MCF 10A (cell line): Measurements from ENCODE around the gene LRFN2. TPM values are rescaled to one million over a fixed set of nuclear protein-coding genes. Genes with fewer than 3 reads are reported as not detected.

Experiments
- BruUV-seq: library from RNA; stranded (reverse); fragments of 400-500 nt; replicated peaks from 2 replicates; lab custom pipeline; 2021; lab: Mats Ljungman, UMichigan
- CTCF ChIA-PET: fragments of 300-600 bp; sonication (Branson Sonifier 250); formaldehyde crosslinking; extraction: SDS; loops from one replicate; lab custom pipeline; 2021; ENCODE audit warnings: antibody characterized with exemption, inconsistent platforms; lab: Yijun Ruan, JAX
- POLR2A ChIA-PET: fragments of 300-600, 350-650 bp; sonication (Branson Sonifier 250); formaldehyde crosslinking; extraction: SDS; loops from one replicate; lab custom pipeline; 2020; ENCODE audit warnings: antibody characterized with exemption, inconsistent platforms; lab: Yijun Ruan, JAX
- DNase-seq: peaks from one replicate; pipeline ENCODE4 v3.0.0-alpha.2; 2018; ENCODE audit not compliant: unreplicated experiment
- H3K27ac Mint-ChIP-seq: one replicate; pipeline ENCODE4 v1.8.0; 2022; ENCODE audit warnings: mild to moderate bottlenecking, low read depth, mixed read lengths; ENCODE audit not compliant: unreplicated experiment
- H3K27me3 Mint-ChIP-seq: one replicate; pipeline ENCODE4 v1.8.0; 2022; ENCODE audit warnings: mixed read lengths; ENCODE audit not compliant: insufficient read depth, unreplicated experiment
- H3K36me3 Mint-ChIP-seq: one replicate; pipeline ENCODE4 v1.8.0; 2022; ENCODE audit warnings: mild to moderate bottlenecking, moderate library complexity, mixed read lengths; ENCODE audit not compliant: insufficient read depth, unreplicated experiment
- H3K4me1 Mint-ChIP-seq: one replicate; pipeline ENCODE4 v1.8.0; 2022; ENCODE audit warnings: mixed read lengths; ENCODE audit not compliant: insufficient read depth, unreplicated experiment
- H3K4me3 Mint-ChIP-seq: one replicate; pipeline ENCODE4 v1.8.0; 2022; ENCODE audit warnings: mild to moderate bottlenecking, moderate library complexity, mixed read lengths; ENCODE audit not compliant: unreplicated experiment
- H3K9me3 Mint-ChIP-seq: one replicate; pipeline ENCODE4 v1.8.0; 2022; ENCODE audit warnings: mixed read lengths; ENCODE audit not compliant: unreplicated experiment
- intact Hi-C: fragments of 100-400 bp; cut with micrococcal nuclease; formaldehyde crosslinking; loops from 2 replicates; pipeline ENCODE4 v1.14.1; 2022
- total RNA-seq: library from RNA; stranded (reverse); gene quantifications from 2 replicates; pipeline ENCODE4 v1.2.3, GENCODE V29; 2022
- TF ChIP-seq, protein P1 (sequence below): fragments of 200-600 bp; IDR thresholded peaks from one replicate; pipeline ENCODE4 v1.8.0; 2022; ENCODE audit warnings: antibody characterized with exemption, mild to moderate bottlenecking; ENCODE audit not compliant: unreplicated experiment

LRFN2 gene
- total RNA-seq, 1 experiment from 2014 or later, result not detected

DNA sequence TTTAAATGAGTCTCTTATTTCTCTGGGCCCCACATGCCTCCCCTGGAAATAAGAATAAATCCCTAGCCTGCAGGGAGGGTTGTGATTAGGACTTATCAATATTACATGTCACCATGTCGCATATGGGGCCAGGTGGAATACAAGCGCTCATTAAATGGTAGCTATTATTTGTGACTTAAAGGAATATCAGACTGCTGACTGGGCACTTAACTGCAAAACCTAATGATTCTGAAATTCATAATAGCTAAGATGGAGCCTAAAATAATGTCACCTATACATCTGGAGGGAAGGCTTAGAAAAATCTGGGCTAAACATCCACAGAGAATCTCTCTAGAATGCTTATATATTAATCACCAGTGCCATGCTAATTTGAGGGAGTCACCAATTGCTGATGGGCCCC is 106.5 kb downstream of the LRFN2 start:
- peaks cover 16% of the 10 kb centered on the region for H3K9me3 Mint-ChIP-seq
- no peak for DNase-seq
- no peak overlapping the region for H3K27ac Mint-ChIP-seq
- no peaks in the 10 kb centered on the region for H3K36me3 Mint-ChIP-seq
- H3K27me3 Mint-ChIP-seq, result no peaks in the 10 kb centered on the region
- no peaks in the 10 kb centered on the region for H3K4me1 Mint-ChIP-seq
- TF ChIP-seq, protein P1, sequence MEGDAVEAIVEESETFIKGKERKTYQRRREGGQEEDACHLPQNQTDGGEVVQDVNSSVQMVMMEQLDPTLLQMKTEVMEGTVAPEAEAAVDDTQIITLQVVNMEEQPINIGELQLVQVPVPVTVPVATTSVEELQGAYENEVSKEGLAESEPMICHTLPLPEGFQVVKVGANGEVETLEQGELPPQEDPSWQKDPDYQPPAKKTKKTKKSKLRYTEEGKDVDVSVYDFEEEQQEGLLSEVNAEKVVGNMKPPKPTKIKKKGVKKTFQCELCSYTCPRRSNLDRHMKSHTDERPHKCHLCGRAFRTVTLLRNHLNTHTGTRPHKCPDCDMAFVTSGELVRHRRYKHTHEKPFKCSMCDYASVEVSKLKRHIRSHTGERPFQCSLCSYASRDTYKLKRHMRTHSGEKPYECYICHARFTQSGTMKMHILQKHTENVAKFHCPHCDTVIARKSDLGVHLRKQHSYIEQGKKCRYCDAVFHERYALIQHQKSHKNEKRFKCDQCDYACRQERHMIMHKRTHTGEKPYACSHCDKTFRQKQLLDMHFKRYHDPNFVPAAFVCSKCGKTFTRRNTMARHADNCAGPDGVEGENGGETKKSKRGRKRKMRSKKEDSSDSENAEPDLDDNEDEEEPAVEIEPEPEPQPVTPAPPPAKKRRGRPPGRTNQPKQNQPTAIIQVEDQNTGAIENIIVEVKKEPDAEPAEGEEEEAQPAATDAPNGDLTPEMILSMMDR, result no peak
- BruUV-seq, result no TSS peak
- intact Hi-C loops, result no loop called here
- CTCF ChIA-PET, result interaction anchor here (0.7 kb wide), 1 partner anchor 95 kb away, joined by 7 read pairs; no protein-coding TSS in a partner anchor
- POLR2A ChIA-PET, result no interaction called here
- H3K4me3 Mint-ChIP-seq, result no peak overlapping the region

GRCh38 chr6:40479706-40480105 is 107.5 kb downstream of the LRFN2 start:
- POLR2A ChIA-PET, result no interaction called here
- H3K27me3 Mint-ChIP-seq, result no peaks in the 10 kb centered on the region
- H3K36me3 Mint-ChIP-seq, result no peaks in the 10 kb centered on the region
- intact Hi-C loops, result no loop called here
- peaks cover 23% of the 10 kb centered on the region for H3K9me3 Mint-ChIP-seq
- no peak for DNase-seq
- TF ChIP-seq, protein P1, result no peak
- H3K4me1 Mint-ChIP-seq, result no peaks in the 10 kb centered on the region
- BruUV-seq, result no TSS peak
- H3K27ac Mint-ChIP-seq, result no peak overlapping the region
- CTCF ChIA-PET, result interaction anchor here (0.7 kb wide), 1 partner anchor 171 kb away, joined by 3 read pairs; no protein-coding TSS in a partner anchor
- H3K4me3 Mint-ChIP-seq, result no peak overlapping the region

- H3K4me3 Mint-ChIP-seq, result no peak overlapping the region
- intact Hi-C loops, result no loop called here
- TF ChIP-seq, protein P1, result no peak
- ChIA-PET POLR2A (no interaction called here), CTCF (interaction anchor here (0.6 kb wide), 1 partner anchor 550 kb away, joined by 3 read pairs; no protein-coding TSS in a partner anchor)
- no peaks in the 10 kb centered on the region for H3K4me1 Mint-ChIP-seq
- BruUV-seq, result no TSS peak
- no peaks in the 10 kb centered on the region for H3K27me3 Mint-ChIP-seq
- H3K36me3 Mint-ChIP-seq, result no peaks in the 10 kb centered on the region
- DNase-seq, result no peak
- H3K9me3 Mint-ChIP-seq, result peaks cover 15% of the 10 kb centered on the region
- no peak overlapping the region for H3K27ac Mint-ChIP-seq
Measured at GRCh38 chr6:40477246-40478126, 109.7 kb downstream of the LRFN2 start.

- intact Hi-C loops, result no loop called here
- ChIA-PET CTCF (no interaction called here), POLR2A (no interaction called here)
- H3K9me3 Mint-ChIP-seq, result peaks cover 15% of the 10 kb centered on the region
- H3K27me3 Mint-ChIP-seq, result no peaks in the 10 kb centered on the region
- DNase-seq, result no peak
- no peaks in the 10 kb centered on the region for H3K36me3 Mint-ChIP-seq
- H3K4me1 Mint-ChIP-seq, result no peaks in the 10 kb centered on the region
- TF ChIP-seq, protein P1, result no peak
- H3K27ac Mint-ChIP-seq, result no peak overlapping the region
- no peak overlapping the region for H3K4me3 Mint-ChIP-seq
- BruUV-seq, result no TSS peak
Measured at GRCh38 chr6:40476673-40477072, 110.5 kb downstream of the LRFN2 start.
